Mesodermal cell (in vitro differentiated cells): ENCODE results near the gene KLK11.
"Not testable (repeated sequence)": the region's sequence is repeated elsewhere in the genome, so short reads cannot be mapped to it uniquely, and the experiment has no call there.

Experiments
- H3K27ac ChIP-seq: 2 replicates; pipeline ENCODE4 v1.7.0; 2013; ENCODE audit warnings: mild to moderate bottlenecking, low read depth, low read length, moderate library complexity; ENCODE audit not compliant: severe bottlenecking
- H3K36me3 ChIP-seq: 2 replicates; pipeline ENCODE4 v1.7.1; 2013; ENCODE audit warnings: mild to moderate bottlenecking, low read length, moderate library complexity; ENCODE audit not compliant: control insufficient read depth, insufficient read depth
- H3K4me1 ChIP-seq: one replicate; pipeline ENCODE4 v1.7.1; 2013; ENCODE audit warnings: mild to moderate bottlenecking, low read length; ENCODE audit not compliant: insufficient read depth, control insufficient read depth, poor library complexity, severe bottlenecking
- H3K4me3 ChIP-seq: 2 replicates; pipeline ENCODE4 v1.7.0; 2013; ENCODE audit warnings: low read length, control low read depth, mild to moderate bottlenecking; ENCODE audit not compliant: insufficient read depth, poor library complexity, severe bottlenecking; ENCODE audit errors: extremely low read depth
- H3K9me3 ChIP-seq: 2 replicates; pipeline ENCODE4 v1.7.1; 2013; ENCODE audit warnings: mild to moderate bottlenecking, low read length, moderate library complexity; ENCODE audit not compliant: control insufficient read depth
- WGBS, 2 experiments: methylation state at CpG; one replicate each; pipeline ENCODE4 v1.1.5; 2013; ENCODE audit warnings: missing lambda C conversion rate in 2 of 2; ENCODE audit not compliant: insufficient coverage in 2 of 2; 5-methylcytosine and 5-hydroxymethylcytosine counted together

The KLK11 gene

DNA sequence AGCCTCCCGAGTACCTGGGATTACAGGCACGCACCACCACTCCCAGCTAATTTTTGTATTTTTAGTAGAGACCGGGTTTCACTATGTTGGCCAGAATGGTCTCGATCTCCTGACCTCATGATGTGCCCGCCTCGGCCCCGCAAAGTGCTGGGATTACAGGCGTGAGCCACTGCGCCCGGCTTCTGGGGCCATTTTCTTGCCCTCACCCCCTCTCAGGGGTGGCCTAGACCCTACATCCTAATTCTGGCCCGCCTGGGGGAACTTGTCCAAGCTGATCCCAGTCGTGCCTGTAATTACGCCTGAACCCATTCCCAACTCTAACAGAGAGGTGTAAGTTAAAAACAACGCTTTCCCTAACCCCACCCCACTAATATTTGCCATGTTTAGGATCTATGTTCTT is 42.0 kb downstream of the KLK11 start:
- H3K27ac ChIP-seq, H3K9me3 ChIP-seq, H3K4me3 ChIP-seq, H3K36me3 ChIP-seq, H3K4me1 ChIP-seq: not testable (repeated sequence)
- 86 to 90% methylated on average over 5 to 11 of the region's 14 CpGs for WGBS, 2 experiments

DNA sequence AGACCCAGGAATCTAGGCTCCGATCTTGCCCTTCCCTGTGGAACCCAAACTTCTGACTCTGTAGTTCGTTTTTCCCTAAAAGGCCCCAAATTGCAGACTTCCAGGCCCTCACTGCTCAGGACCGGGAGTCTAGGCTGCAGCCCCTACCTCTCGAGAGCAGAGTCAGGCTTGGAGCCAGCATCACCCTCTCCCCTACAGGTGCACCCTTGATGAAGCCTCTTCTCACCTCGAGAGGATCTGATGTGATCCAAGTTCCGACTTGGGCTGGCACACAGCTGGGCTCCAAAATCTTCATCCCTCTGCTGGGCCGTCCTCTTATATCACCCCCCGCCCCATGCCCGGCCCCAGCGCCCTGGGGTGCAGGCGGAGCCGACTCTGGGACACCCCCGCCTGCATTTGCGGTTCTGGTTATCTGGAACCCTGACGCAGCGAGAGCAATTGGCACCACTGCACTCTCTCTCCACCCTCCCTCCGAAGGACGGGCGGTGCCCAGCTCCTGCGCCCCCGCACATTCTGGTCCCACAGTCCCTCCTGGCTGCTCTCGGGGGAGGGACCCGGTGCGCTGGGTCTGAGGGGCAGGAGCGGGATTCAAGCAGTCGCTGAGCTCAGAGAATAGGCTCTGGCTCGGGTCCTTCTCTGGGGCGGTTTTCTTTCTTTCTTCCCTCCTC is 42.7 kb downstream of the KLK11 start, which contains the start of gene KLK7:
Gene KLK7 (minus strand): TSS at position 293 of the 668 bp plus-strand sequence. CDS start 1,518 bp downstream, outside the sequence.
- H3K4me1 ChIP-seq, result peaks cover 8% of the 10 kb centered on the region
- no peaks in the 10 kb centered on the region for H3K36me3 ChIP-seq
- no peak within 1 kb of the TSS for H3K4me3 ChIP-seq
- WGBS, 2 experiments, result 77 to 79% methylated on average over 22 of the region's 28 CpGs
- no peak within 1 kb of the TSS for H3K27ac ChIP-seq
- no peaks in the 10 kb centered on the region for H3K9me3 ChIP-seq

DNA sequence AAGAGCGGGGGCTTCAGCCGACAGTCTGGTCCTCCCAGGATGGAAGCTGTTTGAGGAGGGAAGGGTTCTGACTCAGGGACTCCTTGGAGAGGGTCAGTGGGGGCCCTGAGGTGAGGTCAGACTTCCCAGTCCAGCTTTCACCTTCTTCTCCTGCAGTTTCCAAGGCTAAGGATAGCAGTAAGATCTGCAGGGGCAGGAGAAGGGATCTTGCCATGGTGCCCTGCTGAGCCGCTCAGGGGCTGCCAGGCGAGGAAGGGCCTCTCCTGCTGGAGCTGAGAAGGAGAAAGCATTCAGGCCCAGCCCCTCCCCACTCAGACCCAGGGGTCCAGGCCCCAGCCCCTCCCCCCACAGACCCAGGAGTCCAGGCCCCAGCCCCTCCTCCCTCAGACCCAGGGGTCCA is 44.2 kb downstream of the KLK11 start:
- Histone ChIP-seq H3K9me3 (no peaks in the 10 kb centered on the region), H3K27ac (no peak overlapping the region), H3K4me1 (peaks cover 8% of the 10 kb centered on the region), H3K36me3 (no peaks in the 10 kb centered on the region), H3K4me3 (no peak overlapping the region)
- 65 to 86% methylated on average over 2 to 4 of the region's 4 CpGs for WGBS, 2 experiments

DNA sequence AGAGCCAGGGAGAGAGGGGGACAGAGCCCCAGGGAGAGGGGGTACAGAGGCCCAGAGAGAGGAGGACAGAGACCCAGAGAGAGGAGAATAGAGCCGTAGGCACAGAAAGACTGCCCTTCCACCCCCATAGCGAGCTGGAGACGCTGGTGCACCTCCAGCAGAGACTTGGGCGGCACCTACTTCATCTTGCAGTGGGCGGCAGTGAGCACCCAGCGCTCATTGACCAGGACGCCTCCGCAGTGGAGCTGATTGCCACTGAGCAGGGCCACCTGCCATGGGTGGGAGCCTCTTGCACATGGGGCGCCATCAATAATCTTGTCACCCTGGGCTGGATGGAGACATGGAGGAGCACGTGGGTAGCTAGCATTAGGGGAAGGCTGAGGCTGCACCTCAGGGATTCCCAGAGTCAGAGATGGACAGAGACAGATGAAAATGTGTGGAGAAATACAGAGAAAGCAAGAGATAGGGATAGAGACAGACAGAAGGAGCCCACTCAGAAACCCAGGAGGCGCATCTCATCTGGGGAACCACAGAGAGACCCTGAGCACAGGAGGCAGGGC is 44.7 kb downstream of the KLK11 start:
- peaks cover 8% of the 10 kb centered on the region for H3K4me1 ChIP-seq
- H3K27ac ChIP-seq, result no peak overlapping the region
- H3K9me3 ChIP-seq, result no peaks in the 10 kb centered on the region
- WGBS, 2 experiments, result 72% methylated on average over 8 to 10 of the region's 11 CpGs
- H3K36me3 ChIP-seq, result no peaks in the 10 kb centered on the region
- no peak overlapping the region for H3K4me3 ChIP-seq

DNA sequence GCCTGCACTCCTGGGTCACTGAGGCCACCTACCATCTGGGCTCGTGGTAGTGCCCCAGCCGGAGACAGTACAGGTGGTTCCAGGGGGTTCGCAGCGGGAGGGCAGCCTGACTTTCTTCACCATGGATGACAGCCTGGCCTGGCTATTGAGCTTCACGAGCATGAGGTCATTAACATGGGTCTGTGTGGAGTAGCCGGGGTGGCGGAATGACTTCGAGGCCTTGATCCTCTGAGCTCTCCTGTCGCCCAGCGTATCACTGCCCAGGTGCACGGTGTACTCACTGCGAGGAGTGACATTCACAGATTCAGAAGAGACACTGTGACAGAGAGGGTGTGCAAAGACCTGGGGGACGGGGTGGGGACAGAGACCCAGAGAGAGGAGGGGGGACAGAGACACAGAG is 46.2 kb downstream of the KLK11 start:
- 84 to 91% methylated on average over 12 of the region's 13 CpGs for WGBS, 2 experiments
- H3K9me3 ChIP-seq, result no peaks in the 10 kb centered on the region

DNA sequence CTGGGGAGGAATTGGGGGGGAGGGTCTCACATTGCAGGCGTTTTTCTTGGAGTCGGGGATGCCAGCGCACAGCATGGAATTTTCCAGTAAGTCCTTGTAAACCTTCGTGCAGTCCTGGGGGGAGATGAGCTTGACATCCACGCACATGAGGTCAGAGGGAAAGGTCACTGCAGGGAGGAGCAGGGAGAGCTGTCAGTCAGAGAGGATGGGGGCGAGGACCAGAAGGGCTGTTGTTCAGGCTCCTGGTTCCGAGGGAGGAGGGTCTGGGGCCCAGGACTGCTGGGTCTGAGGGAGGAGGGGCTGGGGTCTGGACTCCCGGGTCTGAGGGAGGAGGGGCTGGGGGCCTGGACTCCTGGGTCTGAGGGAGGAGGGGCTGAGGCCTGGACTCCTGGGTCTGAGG is 46.7 kb downstream of the KLK11 start:
- Histone ChIP-seq H3K4me1 (peaks cover 8% of the 10 kb centered on the region), H3K9me3 (no peaks in the 10 kb centered on the region), H3K4me3 (no peak overlapping the region), H3K27ac (no peak overlapping the region), H3K36me3 (no peaks in the 10 kb centered on the region)
- 42 to 61% methylated on average over 5 to 8 of the region's 8 CpGs for WGBS, 2 experiments

More for the DNA sequence above, 46.2 kb downstream of the KLK11 start:
- H3K27ac ChIP-seq, result no peak overlapping the region
- no peaks in the 10 kb centered on the region for H3K36me3 ChIP-seq
- peaks cover 8% of the 10 kb centered on the region for H3K4me1 ChIP-seq
- no peak overlapping the region for H3K4me3 ChIP-seq

DNA sequence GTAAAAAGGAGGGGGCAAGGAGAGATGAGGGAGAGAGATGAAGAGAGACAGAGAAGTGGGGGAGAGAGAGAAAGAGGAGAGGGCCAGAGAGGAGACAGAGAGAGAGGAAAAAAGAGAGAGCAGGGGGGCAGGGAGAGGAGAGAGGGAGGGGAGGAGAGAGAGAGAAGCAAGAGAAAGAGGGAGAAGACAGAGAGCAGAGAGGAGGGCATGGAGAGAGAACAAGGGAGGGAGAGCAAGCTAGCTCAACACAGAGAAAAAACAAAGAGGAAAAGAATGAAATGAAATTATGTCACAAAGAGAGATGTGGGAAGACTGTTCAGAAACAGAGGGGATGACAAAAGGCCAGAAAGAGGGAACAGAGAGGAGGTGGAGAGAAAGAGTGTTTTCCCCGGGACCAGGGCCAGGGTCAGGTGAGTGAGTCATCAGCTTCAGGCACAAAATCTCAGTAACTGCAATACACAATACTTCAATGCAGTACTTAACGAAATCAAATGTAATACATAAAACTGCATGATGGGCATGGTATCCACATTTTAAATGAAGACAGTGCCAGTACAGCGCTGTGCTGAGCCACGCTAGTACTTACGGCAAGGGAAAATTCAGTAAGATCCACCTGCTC is 47.5 kb downstream of the KLK11 start:
- H3K4me1 ChIP-seq, result peaks cover 8% of the 10 kb centered on the region
- H3K27ac ChIP-seq, result no peak overlapping the region
- H3K36me3 ChIP-seq, result no peaks in the 10 kb centered on the region
- H3K9me3 ChIP-seq, result no peaks in the 10 kb centered on the region
- 92 to 96% methylated on average over 4 of the region's 5 CpGs for WGBS, 2 experiments
- H3K4me3 ChIP-seq, result no peak overlapping the region

DNA sequence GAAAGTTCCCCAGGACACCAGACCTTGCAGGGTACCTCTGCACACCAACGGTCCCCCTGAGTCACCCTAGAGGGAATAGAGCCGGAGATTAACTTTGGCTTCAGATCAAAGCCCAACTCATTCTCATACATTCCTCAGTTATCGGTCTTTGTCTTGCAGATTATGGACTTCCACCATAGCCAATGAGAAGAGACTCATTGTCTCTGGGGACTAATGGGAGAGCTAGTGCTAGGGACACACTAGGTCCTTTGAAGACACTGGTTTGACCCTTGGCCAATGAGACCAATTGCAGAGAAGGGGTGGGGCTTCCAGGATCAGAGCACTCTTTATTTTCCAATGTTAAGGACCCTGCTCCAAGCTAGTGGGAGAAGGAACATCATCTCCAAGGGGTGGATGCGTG is 48.8 kb downstream of the KLK11 start:
- no peak overlapping the region for H3K4me3 ChIP-seq
- no peaks in the 10 kb centered on the region for H3K9me3 ChIP-seq
- no peaks in the 10 kb centered on the region for H3K36me3 ChIP-seq
- H3K4me1 ChIP-seq, result peaks cover 8% of the 10 kb centered on the region
- 80 to 96% methylated on average over 2 to 4 of the region's 4 CpGs for WGBS, 2 experiments
- no peak overlapping the region for H3K27ac ChIP-seq

DNA sequence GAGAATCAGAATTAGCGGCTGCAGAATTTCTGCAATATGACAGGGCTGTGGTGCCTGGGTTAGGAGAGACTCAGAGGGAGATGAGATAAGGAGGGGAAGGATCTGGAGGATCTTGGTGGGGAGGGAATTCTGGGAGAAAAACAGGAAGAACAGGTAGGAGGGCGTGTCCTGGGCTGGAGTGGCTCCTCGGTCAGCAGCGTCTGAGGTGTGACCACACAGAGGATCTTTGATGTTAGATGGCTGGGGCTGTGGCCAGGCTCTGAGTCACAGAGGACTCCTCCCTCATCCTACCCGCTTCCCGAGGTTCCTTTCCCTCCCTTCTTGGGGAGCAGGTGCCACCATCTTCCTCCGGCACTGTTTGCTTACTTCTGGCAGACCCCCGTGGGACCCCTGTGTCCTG is 50.6 kb downstream of the KLK11 start:
- WGBS, 2 experiments, result 42 to 52% methylated on average over 7 to 8 of the region's 8 CpGs
- no peak overlapping the region for H3K27ac ChIP-seq
- H3K4me3 ChIP-seq, result no peak overlapping the region
- H3K4me1 ChIP-seq, result peaks cover 4% of the 10 kb centered on the region
- H3K36me3 ChIP-seq, result no peaks in the 10 kb centered on the region
- no peaks in the 10 kb centered on the region for H3K9me3 ChIP-seq

DNA sequence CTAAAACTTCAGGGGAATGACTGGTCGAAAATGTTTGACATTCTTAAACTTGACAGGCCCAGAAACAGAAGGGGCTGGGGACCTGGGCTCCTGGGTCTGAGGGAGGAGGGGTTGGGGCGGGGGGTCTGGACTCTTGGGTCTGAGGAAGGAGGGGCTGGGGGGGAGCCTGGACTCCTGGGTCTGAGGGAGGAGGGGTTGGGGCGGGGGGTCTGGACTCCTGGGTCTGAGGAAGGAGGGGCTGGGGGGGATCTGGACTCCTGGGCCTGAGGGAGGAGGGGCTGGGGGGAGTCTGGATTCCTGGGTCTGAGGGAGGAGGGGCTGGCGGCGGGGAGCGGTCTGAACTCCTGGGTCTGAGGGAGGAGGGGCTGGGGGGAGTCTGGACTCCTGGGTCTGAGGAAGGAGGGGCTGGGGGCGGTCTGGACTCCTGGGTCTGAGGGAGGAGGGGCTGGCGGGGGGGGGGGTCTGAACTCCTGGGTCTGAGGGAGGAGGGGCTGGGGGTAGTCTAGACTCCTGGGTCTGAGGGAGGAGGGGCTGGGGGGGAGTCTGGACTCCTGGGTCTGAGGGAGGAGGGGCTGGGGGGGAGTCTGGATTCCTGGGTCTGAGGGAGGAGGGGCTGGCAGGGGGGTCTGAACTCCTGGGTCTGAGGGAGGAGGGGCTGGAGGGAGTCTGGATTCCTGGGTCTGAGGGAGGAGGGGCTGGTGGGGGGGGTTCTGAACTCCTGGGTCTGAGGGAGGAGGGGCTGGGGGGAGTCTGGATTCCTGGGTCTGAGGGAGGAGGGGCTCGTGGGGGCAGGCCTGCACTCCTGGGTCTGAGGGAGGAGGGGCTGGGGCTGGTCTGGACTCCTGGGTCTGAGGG is 51.5 kb downstream of the KLK11 start:
- Histone ChIP-seq H3K36me3 (no peaks in the 10 kb centered on the region), H3K27ac (peak overlapping the region; percentile 37), H3K4me1 (peaks cover 4% of the 10 kb centered on the region), H3K4me3 (no peak overlapping the region), H3K9me3 (no peaks in the 10 kb centered on the region)
- 55 to 60% methylated on average over 2 of the region's 9 CpGs for WGBS, 2 experiments
